ENCODE results near the gene SEPTIN1. TPM values are rescaled to one million over a fixed set of nuclear protein-coding genes. Genes with fewer than 3 reads are reported as not detected.

The SEPTIN1 gene
- total RNA-seq, 4 donors from 2014 or later, result 0.39 to 1.2 (median 0.91) TPM; not detected in 1

DNA sequence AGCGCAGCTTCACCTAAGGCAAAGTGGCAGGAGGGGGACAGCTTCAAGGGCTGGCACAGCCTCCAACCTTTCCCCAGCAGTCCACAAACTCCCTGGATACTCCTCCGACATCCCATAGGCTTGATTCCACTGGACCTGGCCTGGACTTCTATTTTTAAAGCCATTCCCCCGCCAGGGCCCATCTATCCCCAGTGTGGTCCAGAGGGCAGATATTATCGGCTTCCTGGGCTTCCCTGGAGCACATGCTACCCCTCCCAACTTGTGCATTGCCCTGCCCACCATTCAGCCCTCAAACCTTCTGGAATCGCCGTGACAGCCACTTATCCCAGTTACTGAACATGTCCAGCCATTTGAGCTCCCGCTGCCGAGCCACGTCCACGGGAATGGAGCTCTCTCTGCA lies 17.2 kb downstream of the SEPTIN1 start:
- no peak overlapping the region for H3K4me3 ChIP-seq (ENCODE audit: low read depth, poor library complexity, severe bottlenecking)
- intact Hi-C loops (cut with DNase I; ENCODE audit: low total_unique reads), result no loop called here
- WGBS, 2 donors, result 84 to 92% methylated on average over 10 of the region's 10 CpGs
- DNase-seq (ENCODE audit: low spot score in 2 of 2), result no peak
- no peak for TF ChIP-seq POLR2A (IDR thresholded peaks at IDR 0.05)
- TF ChIP-seq, protein P1, sequence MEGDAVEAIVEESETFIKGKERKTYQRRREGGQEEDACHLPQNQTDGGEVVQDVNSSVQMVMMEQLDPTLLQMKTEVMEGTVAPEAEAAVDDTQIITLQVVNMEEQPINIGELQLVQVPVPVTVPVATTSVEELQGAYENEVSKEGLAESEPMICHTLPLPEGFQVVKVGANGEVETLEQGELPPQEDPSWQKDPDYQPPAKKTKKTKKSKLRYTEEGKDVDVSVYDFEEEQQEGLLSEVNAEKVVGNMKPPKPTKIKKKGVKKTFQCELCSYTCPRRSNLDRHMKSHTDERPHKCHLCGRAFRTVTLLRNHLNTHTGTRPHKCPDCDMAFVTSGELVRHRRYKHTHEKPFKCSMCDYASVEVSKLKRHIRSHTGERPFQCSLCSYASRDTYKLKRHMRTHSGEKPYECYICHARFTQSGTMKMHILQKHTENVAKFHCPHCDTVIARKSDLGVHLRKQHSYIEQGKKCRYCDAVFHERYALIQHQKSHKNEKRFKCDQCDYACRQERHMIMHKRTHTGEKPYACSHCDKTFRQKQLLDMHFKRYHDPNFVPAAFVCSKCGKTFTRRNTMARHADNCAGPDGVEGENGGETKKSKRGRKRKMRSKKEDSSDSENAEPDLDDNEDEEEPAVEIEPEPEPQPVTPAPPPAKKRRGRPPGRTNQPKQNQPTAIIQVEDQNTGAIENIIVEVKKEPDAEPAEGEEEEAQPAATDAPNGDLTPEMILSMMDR (IDR thresholded peaks at IDR 0.05), result no peak

DNA sequence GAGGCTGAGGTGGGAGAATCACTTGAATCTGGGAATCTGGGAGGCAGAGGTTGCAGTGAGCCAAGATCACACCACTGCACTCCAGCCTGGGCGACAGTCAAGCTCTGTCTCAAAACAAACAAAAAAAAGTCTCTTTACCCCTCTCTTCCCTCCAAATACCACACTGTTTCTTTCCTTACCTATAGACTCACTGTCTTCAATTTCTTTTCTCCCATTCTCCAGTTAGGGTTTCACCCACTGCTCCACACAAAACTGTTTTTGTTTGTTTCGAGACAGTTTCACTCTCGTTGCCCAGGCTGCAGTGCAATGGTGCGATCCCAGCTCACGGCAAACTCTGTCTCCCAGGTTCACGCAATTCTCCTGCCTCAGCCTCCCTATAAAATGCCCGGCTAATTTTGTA lies 21.2 kb downstream of the SEPTIN1 start:
- no peak for DNase-seq (ENCODE audit: low spot score in 2 of 2)
- intact Hi-C loops (cut with DNase I; ENCODE audit: low total_unique reads), result no loop called here
- no peak for TF ChIP-seq POLR2A (IDR thresholded peaks at IDR 0.05)
- TF ChIP-seq, protein P1 (IDR thresholded peaks at IDR 0.05), result no peak
- 94 to 95% methylated on average over 7 of the region's 7 CpGs for WGBS, 2 donors
- H3K4me3 ChIP-seq (ENCODE audit: low read depth, poor library complexity, severe bottlenecking), result no peak overlapping the region

DNA sequence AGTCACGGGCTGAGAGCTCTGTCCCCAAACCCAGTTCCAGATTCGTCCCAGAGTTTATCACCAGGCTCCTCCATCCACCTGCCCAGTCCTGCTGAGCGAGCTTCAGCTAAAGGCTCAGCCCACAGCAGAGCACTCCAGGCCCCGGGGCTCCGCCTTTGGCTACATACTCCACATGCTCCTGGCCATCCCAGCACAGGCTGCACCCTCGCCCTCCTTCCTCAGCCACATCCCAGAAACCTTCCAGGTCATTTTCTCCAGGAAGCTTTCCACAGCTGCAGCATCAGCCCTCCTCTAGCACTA lies 22.5 kb downstream of the SEPTIN1 start:
- intact Hi-C loops (cut with DNase I; ENCODE audit: low total_unique reads), result no loop called here
- no peak overlapping the region for H3K4me3 ChIP-seq (ENCODE audit: low read depth, poor library complexity, severe bottlenecking)
- TF ChIP-seq, protein P1 (IDR thresholded peaks at IDR 0.05), result no peak
- no peak for TF ChIP-seq POLR2A (IDR thresholded peaks at IDR 0.05)
- DNase-seq (ENCODE audit: low spot score in 2 of 2), result no peak
- 78 to 79% methylated on average over 6 of the region's 6 CpGs for WGBS, 2 donors

DNA sequence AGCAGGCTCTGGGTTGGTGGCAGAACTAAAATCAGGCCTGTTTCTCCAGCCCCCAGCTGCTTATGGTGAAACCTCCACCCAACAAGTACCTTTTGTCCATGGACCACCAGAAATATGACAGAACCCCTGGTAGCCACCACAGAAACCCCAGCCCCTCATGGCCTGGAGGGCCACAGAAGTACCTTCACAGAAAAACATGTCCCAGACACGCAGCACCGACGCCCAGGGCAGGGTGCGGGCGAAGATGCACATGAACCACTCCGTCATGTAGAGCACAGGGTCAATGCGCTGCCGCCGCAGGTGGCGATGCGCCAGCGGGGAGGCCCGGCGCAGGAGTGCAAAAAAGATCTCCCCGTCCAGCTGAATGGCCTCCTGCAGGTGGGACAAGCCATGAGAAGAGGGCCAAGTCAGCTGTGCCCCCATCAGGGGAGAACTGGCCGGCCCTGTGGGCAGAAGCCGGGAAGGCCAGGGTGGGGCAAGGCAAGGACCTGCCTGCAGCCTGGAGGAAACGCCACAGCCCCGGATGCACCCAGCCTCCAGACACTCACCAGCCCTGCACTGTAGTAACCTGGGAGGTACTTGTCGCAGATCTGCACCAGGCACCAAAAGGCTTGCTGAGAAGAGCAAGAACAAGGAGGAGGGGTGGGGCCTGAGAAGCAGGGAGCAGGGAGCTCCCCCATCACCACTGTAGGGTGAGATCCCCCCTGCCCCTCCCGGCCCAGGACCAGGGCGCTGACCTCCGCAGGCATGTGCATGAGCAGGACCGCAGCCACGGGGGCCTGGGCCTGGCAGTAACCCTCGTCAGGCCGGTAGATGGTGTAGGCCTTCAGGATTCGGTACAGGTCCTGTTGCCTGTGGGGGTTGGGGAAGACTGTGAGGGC lies 23.1 kb downstream of the SEPTIN1 start:
- DNase-seq (ENCODE audit: low spot score in 2 of 2), result no peak
- intact Hi-C loops (cut with DNase I; ENCODE audit: low total_unique reads), result no loop called here
- no peak overlapping the region for H3K4me3 ChIP-seq (ENCODE audit: low read depth, poor library complexity, severe bottlenecking)
- TF ChIP-seq POLR2A (IDR thresholded peaks at IDR 0.05), result no peak
- TF ChIP-seq, protein P1 (IDR thresholded peaks at IDR 0.05), result no peak
- 84 to 90% methylated on average over 28 of the region's 28 CpGs for WGBS, 2 donors

DNA sequence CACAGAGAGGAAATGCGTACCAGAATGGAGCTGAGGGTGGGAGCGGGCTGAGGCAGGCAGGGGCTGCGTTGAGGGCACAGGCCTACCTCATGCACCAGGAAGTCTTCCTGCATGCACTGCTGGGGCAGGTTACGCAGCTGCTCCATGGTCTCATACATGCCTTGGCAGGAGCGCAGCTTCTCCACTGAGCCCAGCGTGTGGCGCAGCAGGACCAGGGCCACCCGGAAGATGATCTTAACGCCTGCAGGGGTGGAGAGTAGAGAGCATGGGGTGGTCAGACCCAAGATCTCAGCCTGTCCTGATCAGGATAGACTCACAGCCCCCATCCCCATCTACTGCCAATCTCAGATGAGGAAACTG lies 23.8 kb downstream of the SEPTIN1 start:
- intact Hi-C loops (cut with DNase I; ENCODE audit: low total_unique reads), result no loop called here
- DNase-seq (ENCODE audit: low spot score in 2 of 2), result no peak
- no peak for TF ChIP-seq POLR2A (IDR thresholded peaks at IDR 0.05)
- TF ChIP-seq, protein P1 (IDR thresholded peaks at IDR 0.05), result no peak
- H3K4me3 ChIP-seq (ENCODE audit: low read depth, poor library complexity, severe bottlenecking), result no peak overlapping the region
- 89 to 97% methylated on average over 8 to 9 of the region's 9 CpGs for WGBS, 2 donors

Measured in lower leg skin (tissue), 4 donors.